ENCODE measurements around the gene RPAP2. TPM values are rescaled to one million over a fixed set of nuclear protein-coding genes. Genes with fewer than 3 reads are reported as not detected.

The RPAP2 gene
- total and polyA plus RNA-seq, 5 donors from 2014 or later = 16.9 to 26.8 (median 20.3) TPM

- no peak overlapping the region for H3K27ac ChIP-seq (ENCODE audit: insufficient read depth, low read length, poor library complexity, severe bottlenecking)
- no peak overlapping the region for H3K4me3 ChIP-seq (ENCODE audit: low read depth, low read length)
- no peak overlapping the region for H3K27ac Mint-ChIP-seq
- no peaks in the 10 kb centered on the region for H3K4me1 ChIP-seq (ENCODE audit: control insufficient read depth, insufficient read depth, low read length, poor library complexity, severe bottlenecking)
- H3K27me3 Mint-ChIP-seq = no peaks in the 10 kb centered on the region
- H3K4me3 Mint-ChIP-seq = no peak overlapping the region
- no peaks in the 10 kb centered on the region for H3K36me3 ChIP-seq (ENCODE audit: control insufficient read depth, insufficient read depth, low read length)
- no peaks in the 10 kb centered on the region for H3K4me1 Mint-ChIP-seq
- no peaks in the 10 kb centered on the region for H3K9me3 ChIP-seq (ENCODE audit: control insufficient read depth in 2 of 2, low read length in 2 of 2)
- no peaks in the 10 kb centered on the region for H3K27me3 ChIP-seq (ENCODE audit: control insufficient read depth, insufficient read depth, low read length)
- H3K36me3 Mint-ChIP-seq = no peaks in the 10 kb centered on the region
- DNase-seq = no peak
- no peaks in the 10 kb centered on the region for H3K9me3 Mint-ChIP-seq
- ATAC-seq (ENCODE audit: low read depth in 2 of 2) = no peak
These were observed 149.1 kb downstream of the RPAP2 start for GRCh38 chr1:92447976-92448375.

Other genes with a start within 250 kb of the RPAP2 start
- not detected for gene SETSIP, start 223.6 kb upstream of the RPAP2 start, total RNA-seq
- not detected for gene SETSIP, start 223.6 kb upstream of the RPAP2 start, polyA plus RNA-seq
- 1.9 TPM for gene BTBD8, start 218.7 kb upstream of the RPAP2 start, total RNA-seq
- gene BTBD8, start 218.7 kb upstream of the RPAP2 start, polyA plus RNA-seq = under 1 TPM in 3 of 4 donors, not detected in 1; 0.65 to 0.87 (median 0.67) TPM
- not detected for gene C1orf146, start 81.1 kb upstream of the RPAP2 start, total RNA-seq
- gene C1orf146, start 81.1 kb upstream of the RPAP2 start, polyA plus RNA-seq = not detected
- 10.9 TPM for gene GLMN, start 72 bp upstream of the RPAP2 start, total RNA-seq
- 10 to 100 TPM in 3 of 4 donors, 1 to 10 TPM in 1; 8.2 to 15.2 (median 11.9) TPM for gene GLMN, start 72 bp upstream of the RPAP2 start, polyA plus RNA-seq
- gene GFI1, start 187.9 kb downstream of the RPAP2 start, total RNA-seq = 3.0 TPM
- 10 to 100 TPM in 1 of 4 donors, 1 to 10 TPM in 3; 3.6 to 11.5 (median 6.9) TPM for gene GFI1, start 187.9 kb downstream of the RPAP2 start, polyA plus RNA-seq